IMR-90 (cell line): ENCODE measurements around the gene ATF1. TPM values are rescaled to one million over a fixed set of nuclear protein-coding genes. Genes with fewer than 3 reads are reported as not detected.

Experiments
- ATAC-seq: fragments of 200-7000 bp; cut with Tn5 transposase; 2 replicates; pipeline ENCODE4 v1.9.1; 2020; ENCODE audit warnings: low read depth, mild to moderate bottlenecking, moderate library complexity
- BruUV-seq: library from RNA; stranded (reverse); fragments of 400-500 nt; replicated peaks from 2 replicates; lab custom pipeline; 2021; lab: Mats Ljungman, UMichigan
- CTCF ChIA-PET: fragments of 300-600 bp; formaldehyde crosslinking; extraction: SDS; loops from one replicate; lab custom pipeline; 2021; ENCODE audit warnings: antibody characterized with exemption; lab: Yijun Ruan, JAX
- POLR2A ChIA-PET: fragments of 300-600 bp; sonication (Branson Sonifier 250); formaldehyde crosslinking; loops from one replicate; lab custom pipeline; 2022; ENCODE audit warnings: antibody characterized with exemption; ENCODE audit not compliant: unreplicated experiment; lab: Charles Lee
- DNase-seq: peaks from one replicate; pipeline ENCODE4 v3.0.0; 2013
- H2AFZ ChIP-seq: replicated peaks from 2 replicates; pipeline ENCODE3; 2013; ENCODE audit warnings: low read length, mild to moderate bottlenecking; ENCODE audit not compliant: poor library complexity
- H2AK5ac ChIP-seq: 2 replicates; pipeline ENCODE4 v1.6.1; 2013; ENCODE audit warnings: low read depth, low read length, inconsistent platforms
- H2AK9ac ChIP-seq: replicated peaks from 2 replicates; pipeline ENCODE3; 2013; ENCODE audit warnings: mild to moderate bottlenecking, low read depth, low read length, moderate library complexity; ENCODE audit not compliant: poor library complexity
- H2BK120ac ChIP-seq: 2 replicates; pipeline ENCODE4 v1.6.1; 2013; ENCODE audit warnings: low read depth, low read length, inconsistent platforms
- H2BK15ac ChIP-seq: 3 replicates; pipeline ENCODE4 v1.6.1; 2013; ENCODE audit warnings: low read depth, low read length, inconsistent platforms
- H2BK20ac ChIP-seq: 2 replicates; pipeline ENCODE4 v1.6.1; 2013; ENCODE audit warnings: low read depth, mild to moderate bottlenecking, inconsistent platforms, low read length, moderate library complexity
- H2BK5ac ChIP-seq: 2 replicates; pipeline ENCODE4 v1.6.1; 2013; ENCODE audit warnings: mild to moderate bottlenecking, low read depth, low read length, inconsistent platforms; ENCODE audit not compliant: poor library complexity, severe bottlenecking
- H3K14ac ChIP-seq: replicated peaks from 2 replicates; pipeline ENCODE4 v1.6.1; 2013; ENCODE audit warnings: low read depth, low read length, inconsistent platforms
- H3K18ac ChIP-seq: 2 replicates; pipeline ENCODE4 v1.6.1; 2013; ENCODE audit warnings: low read depth, low read length, control low read depth
- H3K23ac ChIP-seq: 2 replicates; pipeline ENCODE4 v1.6.1; 2013; ENCODE audit warnings: low read depth, low read length, inconsistent platforms
- H3K27ac ChIP-seq: 2 replicates; pipeline ENCODE4 v1.5.1; 2013; ENCODE audit warnings: mild to moderate bottlenecking, control low read depth, low read length; ENCODE audit not compliant: insufficient read depth
- H3K27me3 ChIP-seq: 2 replicates; pipeline ENCODE4 v1.6.1; 2013; ENCODE audit warnings: low read length; ENCODE audit not compliant: control insufficient read depth, insufficient read depth
- H3K36me3 ChIP-seq: 2 replicates; pipeline ENCODE4 v1.6.1; 2013; ENCODE audit warnings: low read length, mixed read lengths; ENCODE audit not compliant: control insufficient read depth, insufficient read depth
- H3K4ac ChIP-seq: 2 replicates; pipeline ENCODE4 v1.6.1; 2013; ENCODE audit warnings: low read depth, low read length, inconsistent platforms
- H3K4me1 ChIP-seq: 2 replicates; pipeline ENCODE4 v1.6.1; 2013; ENCODE audit warnings: low read length, mixed read lengths; ENCODE audit not compliant: control insufficient read depth, insufficient read depth
- H3K4me2 ChIP-seq: 2 replicates; pipeline ENCODE4 v1.6.1; 2013; ENCODE audit warnings: low read depth, mild to moderate bottlenecking, control low read depth, low read length, moderate library complexity
- H3K4me3 ChIP-seq: 2 replicates; pipeline ENCODE4 v1.5.1; 2013; ENCODE audit warnings: low read depth, mild to moderate bottlenecking, control low read depth, low read length, moderate library complexity; ENCODE audit not compliant: insufficient read depth
- H3K56ac ChIP-seq: 2 replicates; pipeline ENCODE4 v1.6.1; 2013; ENCODE audit warnings: low read length, inconsistent platforms; ENCODE audit not compliant: insufficient read depth; ENCODE audit errors: extremely low read depth
- H3K79me1 ChIP-seq, 2 experiments: 2 replicates each; pipeline ENCODE4 v1.6.1; 2013; ENCODE audit warnings: low read length in 2 of 2, inconsistent platforms in 1 of 2, low read depth in 1 of 2
- H3K9ac ChIP-seq: 2 replicates; pipeline ENCODE4 v1.6.1; 2013; ENCODE audit warnings: low read depth, low read length, control low read depth
- H3K9me1 ChIP-seq: 2 replicates; pipeline ENCODE4 v1.6.1; 2013; ENCODE audit warnings: low read length, inconsistent platforms; ENCODE audit not compliant: insufficient read depth
- H3K9me3 ChIP-seq: 2 replicates; pipeline ENCODE4 v1.6.1; 2013; ENCODE audit warnings: low read length; ENCODE audit not compliant: control insufficient read depth, insufficient read depth
- H4K20me1 ChIP-seq: 2 replicates; pipeline ENCODE4 v1.6.1; 2013; ENCODE audit warnings: low read length, inconsistent platforms; ENCODE audit not compliant: insufficient read depth
- H4K5ac ChIP-seq: 2 replicates; pipeline ENCODE4 v1.6.1; 2013; ENCODE audit warnings: mild to moderate bottlenecking, low read depth, low read length, control low read depth
- H4K8ac ChIP-seq, 2 experiments: 2 replicates each; pipeline ENCODE4 v1.6.1; 2013; ENCODE audit warnings: low read depth in 2 of 2, low read length in 2 of 2, control low read depth in 1 of 2, inconsistent platforms in 1 of 2
- H4K91ac ChIP-seq: 2 replicates; pipeline ENCODE4 v1.6.1; 2013; ENCODE audit warnings: low read depth, low read length, inconsistent platforms; ENCODE audit not compliant: insufficient read depth
- BHLHE40 ChIP-seq: fragments of 150-350 bp; IDR thresholded peaks from 2 replicates; pipeline ENCODE4 v1.6.1; 2016; ENCODE audit warnings: mild to moderate bottlenecking, low read depth, low read length
- CEBPB ChIP-seq: IDR thresholded peaks from 2 replicates; pipeline ENCODE4 v1.6.1; 2012; ENCODE audit warnings: low read depth, low read length, improper control_type of control experiment
- CHD1 ChIP-seq: IDR thresholded peaks from 2 replicates; pipeline ENCODE4 v1.6.1; 2012; ENCODE audit warnings: low read depth, low read length, improper control_type of control experiment
- CTCF ChIP-seq: conservative IDR thresholded peaks from 2 replicates; pipeline ENCODE4 v1.5.1; 2012; ENCODE audit warnings: mild to moderate bottlenecking, low read depth, low read length, improper control_type of control experiment
- ELK1 ChIP-seq: fragments of 150-350 bp; IDR thresholded peaks from 2 replicates; pipeline ENCODE4 v1.6.1; 2016; ENCODE audit warnings: low read depth, mild to moderate bottlenecking, low read length, moderate library complexity, borderline replicate concordance
- FOS ChIP-seq: fragments of 150-350 bp; IDR thresholded peaks from 2 replicates; pipeline ENCODE4 v1.6.1; 2016; ENCODE audit warnings: low read depth, low read length
- MAFK ChIP-seq: IDR thresholded peaks from 2 replicates; pipeline ENCODE4 v1.6.1; 2012; ENCODE audit warnings: low read depth, low read length, improper control_type of control experiment
- MAZ ChIP-seq: IDR thresholded peaks from 2 replicates; pipeline ENCODE4 v1.6.1; 2012; ENCODE audit warnings: low read depth, mild to moderate bottlenecking, low read length, improper control_type of control experiment, moderate library complexity, borderline replicate concordance
- MXI1 ChIP-seq: IDR thresholded peaks from 2 replicates; pipeline ENCODE4 v1.6.1; 2012; ENCODE audit warnings: low read depth, mild to moderate bottlenecking, low read length, moderate library complexity, borderline replicate concordance
- NFE2L2 ChIP-seq: fragments of 150-350 bp; IDR thresholded peaks from 2 replicates; pipeline ENCODE4 v1.6.1; 2016; ENCODE audit warnings: low read depth, mild to moderate bottlenecking, low read length
- POLR2A ChIP-seq: IDR thresholded peaks from 2 replicates; pipeline ENCODE4 v1.6.1; 2012; ENCODE audit warnings: mild to moderate bottlenecking, low read depth, low read length
- RAD21 ChIP-seq: IDR thresholded peaks from 2 replicates; pipeline ENCODE4 v1.6.1; 2012; ENCODE audit warnings: low read length, improper control_type of control experiment
- RCOR1 ChIP-seq: IDR thresholded peaks from 2 replicates; pipeline ENCODE4 v1.6.1; 2012; ENCODE audit warnings: mild to moderate bottlenecking, low read length, improper control_type of control experiment; ENCODE audit not compliant: insufficient replicate concordance
- RFX5 ChIP-seq: IDR thresholded peaks from 2 replicates; pipeline ENCODE4 v1.8.0; 2012; ENCODE audit warnings: low read depth, mild to moderate bottlenecking, low read length, moderate library complexity
- SMC3 ChIP-seq: fragments of 150-350 bp; IDR thresholded peaks from 2 replicates; pipeline ENCODE4 v1.6.1; 2016; ENCODE audit warnings: low read depth, mild to moderate bottlenecking, antibody characterized with exemption, low read length, moderate library complexity
- USF2 ChIP-seq: fragments of 150-350 bp; IDR thresholded peaks from 2 replicates; pipeline ENCODE4 v1.6.1; 2017; ENCODE audit warnings: mild to moderate bottlenecking, antibody characterized with exemption, low read length, low read depth
- WGBS, 2 experiments: methylation state at CpG; one replicate each; pipeline versions ENCODE4 v1.1.5 to v1.1.7; 2013; ENCODE audit warnings: missing lambda C conversion rate in 2 of 2; ENCODE audit not compliant: insufficient read length in 1 of 2; ENCODE audit errors: extremely low coverage in 2 of 2; 5-methylcytosine and 5-hydroxymethylcytosine counted together
- dilution Hi-C: fragments of 300-500 bp; cut with HindIII; formaldehyde crosslinking; loops from one replicate; pipeline ENCODE4 v1.14.3; 2018; ENCODE audit warnings: low sequenced_read_pairs; ENCODE audit not compliant: unreplicated experiment
- in situ Hi-C: fragments of 300-500 bp; cut with MboI; formaldehyde crosslinking; loops from 3 replicates; pipeline ENCODE4 v1.14.3; 2019; ENCODE audit warnings: low sequenced_read_pairs, inconsistent platforms, mixed read lengths
- intact Hi-C: fragments of 100-400 bp; cut with micrococcal nuclease; formaldehyde crosslinking; loops from 2 replicates; pipeline ENCODE4 v1.10.0; 2022
- polyA plus RNA-seq, 3 experiments: library from polyadenylated mRNA; depleted of rRNA; stranded (reverse); fragments of >200 nt; gene quantifications; 2 replicates each; pipeline ENCODE4 v1.2.3, GENCODE V29; 2012; ENCODE audit warnings: low replicate concordance in 1 of 3
- total RNA-seq: library from RNA; depleted of rRNA; stranded (reverse); fragments of >200 nt; gene quantifications from 2 replicates; pipeline ENCODE4 v1.2.3, GENCODE V29; 2012

The ATF1 gene
- total and polyA plus RNA-seq, 2 of the 4 experiments (the other 2 are of a cell fraction), result 20.6 to 24.0 TPM

GRCh38 chr12:50740307-50740706, 23.6 kb upstream of the ATF1 start:
- H4K5ac ChIP-seq, result no peak overlapping the region
- H2BK120ac ChIP-seq, result no peak overlapping the region
- H3K79me1 ChIP-seq, result 0 out of 4 replicates have a peak, but pooled peaks cover 0 to 3% of the 10 kb centered on the region in 2 experiments
- no peak overlapping the region for H3K4me3 ChIP-seq
- ATAC-seq (no peak), DNase-seq (no peak)
- in situ Hi-C loops, result no loop called here
- H2AFZ ChIP-seq, result no peak overlapping the region
- no peaks in the 10 kb centered on the region for H3K4me1 ChIP-seq
- 100% methylated on average over 1 of the region's 2 CpGs; no CpG with 5 or more reads in 1 of the 2 experiments for WGBS, 2 experiments
- CTCF ChIA-PET, result no interaction called here
- no peak overlapping the region for H4K91ac ChIP-seq
- no peaks in the 10 kb centered on the region for H4K20me1 ChIP-seq
- peaks cover 4% of the 10 kb centered on the region; the same call in 1 of the 2 replicates for H3K9me1 ChIP-seq
- intact Hi-C loops, result no loop called here
- H3K23ac ChIP-seq, result no peak overlapping the region
- POLR2A ChIA-PET, result no interaction called here
- H3K27ac ChIP-seq, result no peak overlapping the region
- H3K4ac ChIP-seq, result no peak overlapping the region
- H4K8ac ChIP-seq, result no peak overlapping the region
- TF ChIP-seq USF2 (no peak), RFX5 (no peak), CTCF (no peak), RAD21 (no peak), RCOR1 (no peak), NFE2L2 (no peak), MAZ (no peak), CHD1 (no peak), SMC3 (no peak), MAFK (no peak), FOS (no peak), BHLHE40 (no peak), ELK1 (no peak), POLR2A (no peak), CEBPB (no peak), MXI1 (no peak)
- BruUV-seq, result no TSS peak
- H3K4me2 ChIP-seq, result no peak overlapping the region
- H3K9me3 ChIP-seq, result no peaks in the 10 kb centered on the region
- H3K56ac ChIP-seq, result no peak overlapping the region
- no peaks in the 10 kb centered on the region for H3K27me3 ChIP-seq
- peaks cover 42% of the 10 kb centered on the region for H3K36me3 ChIP-seq
- H2AK5ac ChIP-seq, result no peak overlapping the region
- H2BK15ac ChIP-seq, result no peak overlapping the region
- no peak overlapping the region for H3K18ac ChIP-seq
- no peak overlapping the region for H2BK5ac ChIP-seq
- dilution Hi-C loops, result no loop called here
- no peak overlapping the region for H3K9ac ChIP-seq
- H2BK20ac ChIP-seq, result no peak overlapping the region
- H2AK9ac ChIP-seq, result no peak overlapping the region
- no peak overlapping the region for H3K14ac ChIP-seq
